Neural crest cell (in vitro differentiated cells): ENCODE data around the gene ADI1. TPM values are rescaled to one million over a fixed set of nuclear protein-coding genes. Genes with fewer than 3 reads are reported as not detected.

ENCODE experiments used
- DNase-seq: peaks from one replicate; pipeline ENCODE4 v3.0.0; 2021; ENCODE audit warnings: low read depth, mixed read lengths, low spot score
- H3K27ac Mint-ChIP-seq: one replicate; pipeline ENCODE4 v1.8.0; 2021; ENCODE audit warnings: mild to moderate bottlenecking, mixed read lengths; ENCODE audit not compliant: unreplicated experiment
- H3K27me3 Mint-ChIP-seq: 2 replicates; pipeline ENCODE4 v1.8.0; 2021; ENCODE audit warnings: low read depth, mild to moderate bottlenecking, mixed read lengths
- H3K36me3 Mint-ChIP-seq: 2 replicates; pipeline ENCODE4 v1.8.0; 2021; ENCODE audit warnings: low read depth, mild to moderate bottlenecking, mixed read lengths
- H3K4me1 Mint-ChIP-seq: 2 replicates; pipeline ENCODE4 v1.8.0; 2021; ENCODE audit warnings: mixed read lengths
- H3K4me3 Mint-ChIP-seq: one replicate; pipeline ENCODE4 v1.8.0; 2021; ENCODE audit warnings: mild to moderate bottlenecking, mixed read lengths
- H3K9me3 Mint-ChIP-seq: 2 replicates; pipeline ENCODE4 v1.8.0; 2021; ENCODE audit warnings: mixed read lengths
- CTCF ChIP-seq: fragments of 200-600 bp; sonication (generic); conservative IDR thresholded peaks from 2 replicates; pipeline ENCODE4 v1.5.0; 2021; ENCODE audit warnings: antibody characterized with exemption, mild to moderate bottlenecking
- total RNA-seq: library from RNA; stranded (reverse); gene quantifications from 2 replicates; pipeline ENCODE4 v1.2.1, GENCODE V29; 2021

ADI1 gene
- total RNA-seq, 1 donor from 2014 or later: 32.8 TPM

GRCh38 chr2:3483227-3483985 lies 35.9 kb downstream of the ADI1 start:
- H3K4me3 Mint-ChIP-seq: no peak overlapping the region
- H3K4me1 Mint-ChIP-seq: no peaks in the 10 kb centered on the region
- TF ChIP-seq CTCF: no peak
- no peak for DNase-seq
- H3K27ac Mint-ChIP-seq: no peak overlapping the region
- H3K27me3 Mint-ChIP-seq: no peaks in the 10 kb centered on the region
- peaks cover 11% of the 10 kb centered on the region for H3K36me3 Mint-ChIP-seq
- no peaks in the 10 kb centered on the region for H3K9me3 Mint-ChIP-seq

GRCh38 chr2:3482363-3482821 lies 36.9 kb downstream of the ADI1 start:
- Mint-ChIP-seq H3K9me3 (no peaks in the 10 kb centered on the region), H3K36me3 (peaks cover 11% of the 10 kb centered on the region), H3K27me3 (no peaks in the 10 kb centered on the region), H3K27ac (no peak overlapping the region), H3K4me3 (no peak overlapping the region), H3K4me1 (peaks cover 7% of the 10 kb centered on the region)
- DNase-seq: no peak
- no peak for TF ChIP-seq CTCF

- no peak for TF ChIP-seq CTCF
- DNase-seq: no peak
- Mint-ChIP-seq H3K36me3 (peaks cover 11% of the 10 kb centered on the region), H3K4me3 (no peak overlapping the region), H3K27ac (no peak overlapping the region), H3K4me1 (peaks cover 11% of the 10 kb centered on the region), H3K27me3 (no peaks in the 10 kb centered on the region), H3K9me3 (no peaks in the 10 kb centered on the region)
These were observed 37.5 kb downstream of the ADI1 start for GRCh38 chr2:3481736-3482362.

GRCh38 chr2:3481011-3481400 lies 38.3 kb downstream of the ADI1 start:
- Mint-ChIP-seq H3K9me3 (no peaks in the 10 kb centered on the region), H3K4me3 (no peak overlapping the region)
- TF ChIP-seq CTCF: no peak

GRCh38 chr2:3480352-3481010 lies 38.9 kb downstream of the ADI1 start:
- H3K9me3 Mint-ChIP-seq: no peaks in the 10 kb centered on the region
- H3K36me3 Mint-ChIP-seq: peaks cover 6% of the 10 kb centered on the region
- H3K4me1 Mint-ChIP-seq: peaks cover 25% of the 10 kb centered on the region
- no peak overlapping the region for H3K4me3 Mint-ChIP-seq
- H3K27me3 Mint-ChIP-seq: no peaks in the 10 kb centered on the region
- no peak for DNase-seq
- H3K27ac Mint-ChIP-seq: peak overlapping the region; percentile 16
- TF ChIP-seq CTCF: no peak

More at GRCh38 chr2:3481011-3481400, 38.3 kb downstream of the ADI1 start:
- Mint-ChIP-seq H3K27ac (no peak overlapping the region), H3K27me3 (no peaks in the 10 kb centered on the region), H3K36me3 (peaks cover 11% of the 10 kb centered on the region), H3K4me1 (peaks cover 20% of the 10 kb centered on the region)
- no peak for DNase-seq
